Endothelial cell of hepatic sinusoid (primary cell): ENCODE measurements around the gene MDM1.

ENCODE experiments used
- in situ Hi-C: cut with HindIII; loops from 2 replicates; pipeline ENCODE4 v1.10.0; 2017; ENCODE audit warnings: low sequenced_read_pairs

Gene MDM1

DNA sequence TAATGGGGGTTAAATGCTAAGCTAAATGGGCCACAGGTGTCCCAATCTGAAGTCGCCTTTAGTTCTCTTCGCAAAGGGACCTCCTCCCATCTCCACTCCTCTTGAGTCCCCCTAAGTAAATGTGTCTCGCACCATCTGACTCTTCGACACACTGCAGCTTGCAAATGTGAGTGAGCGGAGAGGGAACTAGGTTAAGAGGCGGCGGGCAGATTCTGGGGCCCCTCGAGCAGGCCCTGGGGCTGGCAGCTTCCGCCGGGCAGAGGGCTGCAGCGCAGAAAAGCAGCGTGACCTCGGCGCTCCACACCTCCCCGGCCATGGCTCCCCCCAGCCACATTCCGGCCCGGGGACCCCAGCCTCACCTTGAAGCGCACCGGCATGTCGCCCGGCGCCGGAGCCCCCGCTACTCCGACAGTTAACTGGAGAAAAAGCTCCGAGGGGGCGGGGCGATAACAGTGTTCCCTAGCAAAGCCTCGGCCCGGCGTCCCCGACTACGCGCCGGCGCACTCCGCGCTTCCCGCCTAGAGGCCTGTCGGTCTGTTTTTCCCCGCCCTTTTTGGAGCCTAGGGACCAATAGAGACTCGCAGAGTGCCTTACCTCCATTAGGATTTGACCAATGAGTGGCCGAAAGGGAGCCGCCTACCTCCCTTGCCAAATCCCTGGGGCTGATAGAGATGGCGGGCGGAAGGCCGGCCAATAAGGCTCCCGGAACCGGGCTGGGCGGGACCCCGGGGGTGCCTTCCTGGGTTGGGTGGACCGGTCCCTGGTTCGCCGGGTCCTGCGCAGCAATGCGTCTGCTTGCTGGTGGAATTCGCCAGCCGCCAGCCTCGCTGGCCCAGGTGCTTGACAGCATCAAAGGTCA is at the start of gene MDM1:
Gene MDM1, minus strand, starts transcription at position 494 of the 859 bp plus-strand sequence. Its CDS starts 117 bp downstream, at position 377.
- in situ Hi-C loops, result no loop called here

GRCh38 chr12:68381476-68382219 is 49.5 kb upstream of the MDM1 start:
- in situ Hi-C loops, result no loop called here

DNA sequence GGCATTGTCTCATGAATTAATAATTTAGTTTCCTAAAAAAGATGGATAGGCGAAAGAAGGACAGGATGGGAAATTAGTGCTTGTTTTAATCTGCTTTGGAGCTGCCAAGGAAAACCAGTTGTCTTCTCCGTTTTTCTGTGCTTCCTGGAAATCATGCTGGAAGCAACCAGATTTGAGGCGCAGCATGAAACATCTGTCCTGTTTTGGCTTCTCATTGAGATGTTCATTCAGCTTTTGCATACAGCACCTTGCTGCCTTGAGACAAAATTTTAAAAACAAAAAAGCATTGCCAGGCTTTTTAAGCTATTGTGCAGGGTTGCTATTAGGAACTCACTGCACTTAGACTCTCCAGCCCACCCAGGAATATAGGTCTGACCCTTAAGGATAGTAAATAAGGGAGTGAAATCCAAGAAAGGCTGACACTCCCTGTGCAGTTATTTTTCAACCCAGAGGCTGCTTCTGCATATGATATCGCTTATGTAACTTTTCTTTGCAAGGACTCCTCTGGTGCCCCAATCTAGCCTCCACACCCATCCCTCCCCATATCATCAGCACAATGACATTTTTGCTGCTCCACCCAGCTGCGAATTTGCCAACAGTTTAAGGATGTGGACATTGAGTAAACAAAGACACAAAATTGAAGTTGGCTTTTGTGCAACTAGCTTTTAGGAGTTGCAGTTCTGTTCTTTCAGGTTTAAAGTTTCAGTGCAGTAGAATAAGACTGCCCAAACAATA is 46.9 kb upstream of the MDM1 start:
- in situ Hi-C loops, result loop anchor here (5.0 kb wide), 1 partner anchor 58 kb away; no protein-coding TSS in a partner anchor

- in situ Hi-C loops, result loop anchor here (5.0 kb wide), 1 partner anchor 59 kb away; no protein-coding TSS in a partner anchor
Observed at GRCh38 chr12:68377881-68378280, 45.7 kb upstream of the MDM1 start.

DNA sequence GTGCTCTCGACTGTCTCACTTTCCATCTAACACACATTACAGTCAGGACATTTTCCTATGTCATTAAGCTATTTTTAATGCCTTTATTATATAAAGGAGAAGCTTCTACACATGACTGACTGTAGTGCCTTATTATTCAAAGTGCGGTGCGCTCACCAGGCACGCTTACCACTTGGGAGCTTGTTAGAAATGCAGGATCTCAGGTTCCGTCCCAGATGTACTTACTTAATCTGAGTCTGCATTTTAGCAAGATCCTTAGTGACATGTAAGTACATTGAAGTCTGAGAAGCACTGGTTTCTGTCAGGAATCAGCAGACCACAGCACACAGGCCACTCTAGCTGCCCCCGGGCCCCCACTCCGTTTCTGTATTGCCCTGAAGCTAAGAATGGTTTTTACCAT is 44.7 kb upstream of the MDM1 start:
- in situ Hi-C loops, result loop anchor here (5.0 kb wide), 1 partner anchor 60 kb away; no protein-coding TSS in a partner anchor

DNA sequence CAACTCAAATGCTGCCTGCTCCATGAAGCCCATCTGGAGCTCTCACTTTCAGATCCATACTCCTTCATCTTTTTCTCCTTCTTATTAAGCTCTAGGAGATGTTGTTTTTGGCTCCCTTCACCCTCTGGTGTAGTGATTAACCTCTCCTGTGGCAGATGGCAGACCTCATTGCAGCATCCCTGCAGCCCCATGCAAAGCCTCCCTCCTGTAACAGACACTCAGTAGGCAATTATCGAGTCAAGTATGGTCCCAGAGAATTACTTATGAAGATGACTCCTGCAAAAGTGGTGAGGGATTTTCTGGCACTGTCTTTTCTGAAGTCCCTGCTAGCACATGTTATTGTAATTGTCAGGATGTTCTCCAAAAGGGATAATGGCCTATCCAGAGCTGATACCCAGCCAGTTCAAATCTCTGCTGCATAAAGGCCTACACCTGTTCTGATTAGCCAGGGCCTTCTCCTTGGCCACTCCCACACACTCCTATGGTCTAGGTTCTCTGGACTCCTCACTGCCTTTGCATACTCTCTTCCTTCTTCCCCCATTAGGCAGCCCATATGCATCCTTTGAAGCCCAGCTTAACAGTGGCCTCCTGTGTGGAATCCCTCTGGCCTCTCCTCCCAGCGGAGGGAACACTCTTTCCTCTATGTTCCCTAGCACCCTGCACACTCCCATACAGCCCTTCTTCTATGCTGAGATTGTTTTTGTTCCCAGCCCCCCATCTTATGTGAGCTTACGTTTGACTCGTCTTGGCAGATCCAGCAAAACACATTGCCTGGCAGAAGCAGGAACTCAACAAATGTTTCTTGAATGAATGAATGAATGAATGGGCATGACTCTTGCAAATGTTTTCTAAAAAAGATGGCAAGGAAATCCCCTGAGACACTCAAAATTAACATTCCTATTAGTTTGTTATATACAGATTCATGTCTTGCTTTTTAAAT is 43.9 kb upstream of the MDM1 start:
- in situ Hi-C loops, result loop anchor here (5.0 kb wide), 1 partner anchor 61 kb away; no protein-coding TSS in a partner anchor

- in situ Hi-C loops, result no loop called here
Observed at GRCh38 chr12:68374307-68374982, 42.3 kb upstream of the MDM1 start.

GRCh38 chr12:68370667-68371066 is 38.5 kb upstream of the MDM1 start:
- in situ Hi-C loops, result no loop called here

- in situ Hi-C loops, result no loop called here
Observed at GRCh38 chr12:68370006-68370590, 37.9 kb upstream of the MDM1 start.

DNA sequence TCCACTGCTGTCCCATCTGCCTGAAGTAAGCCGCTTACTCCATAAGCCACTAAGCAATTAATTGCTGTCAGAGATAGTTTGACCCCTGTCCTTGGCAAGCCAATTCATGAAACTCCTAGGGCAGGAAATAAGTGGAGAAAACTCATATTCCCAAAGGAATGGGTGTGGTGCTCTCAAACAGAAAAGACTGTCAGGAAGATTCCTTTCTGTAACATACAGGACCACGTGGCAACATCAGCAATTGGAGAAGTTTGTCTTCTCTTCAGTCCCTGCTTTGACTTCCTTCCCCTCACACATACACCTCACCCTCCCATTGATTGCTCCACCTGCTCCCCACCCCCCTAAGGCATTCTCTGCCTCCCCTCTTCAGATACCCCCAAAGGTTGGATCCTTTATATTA is 36.2 kb upstream of the MDM1 start:
- in situ Hi-C loops, result no loop called here

GRCh38 chr12:68367903-68368302 is 35.7 kb upstream of the MDM1 start:
- in situ Hi-C loops, result no loop called here

- in situ Hi-C loops, result no loop called here
Observed at GRCh38 chr12:68367116-68367515, 35.0 kb upstream of the MDM1 start.

DNA sequence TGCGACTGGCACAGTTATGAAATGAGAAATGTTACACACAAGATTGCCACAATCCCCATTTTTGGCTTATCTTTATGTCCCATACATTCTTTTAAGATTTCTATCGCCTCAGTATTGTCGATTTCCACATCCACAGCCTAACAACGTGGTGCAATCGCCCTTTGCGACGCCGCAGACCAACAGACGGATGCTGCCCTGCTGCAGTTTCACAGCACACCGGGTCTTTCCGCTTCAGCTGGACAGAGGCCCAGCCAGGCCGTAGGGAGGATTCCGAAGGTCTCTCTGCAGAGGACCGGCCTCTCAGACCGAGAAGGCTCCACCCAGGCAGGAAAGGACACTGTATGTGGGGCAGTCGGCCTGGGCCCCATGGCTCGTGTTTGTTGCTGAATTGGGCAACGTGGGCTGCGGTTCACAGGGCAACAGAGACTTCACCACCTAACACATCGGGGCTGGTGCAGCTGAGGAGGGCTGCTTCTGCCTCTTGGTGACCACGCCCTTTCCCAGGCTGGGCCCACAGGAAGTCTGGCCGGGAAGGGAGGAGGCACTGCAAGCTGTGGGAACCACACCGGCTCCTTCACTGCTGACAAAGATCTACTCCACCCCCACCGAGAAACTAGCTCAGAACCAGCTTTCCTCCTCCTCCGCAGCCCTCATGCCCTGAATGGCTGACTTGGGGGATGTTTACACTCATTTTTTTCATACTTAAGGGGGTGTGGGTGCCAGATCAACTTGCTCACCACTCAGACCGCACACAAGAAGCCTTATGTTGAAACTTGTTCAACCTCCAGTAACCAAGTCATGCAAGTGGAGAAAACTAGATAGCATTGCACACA is 32.9 kb upstream of the MDM1 start:
- in situ Hi-C loops, result no loop called here

- in situ Hi-C loops, result no loop called here
Observed at GRCh38 chr12:68364328-68364727, 32.2 kb upstream of the MDM1 start.

DNA sequence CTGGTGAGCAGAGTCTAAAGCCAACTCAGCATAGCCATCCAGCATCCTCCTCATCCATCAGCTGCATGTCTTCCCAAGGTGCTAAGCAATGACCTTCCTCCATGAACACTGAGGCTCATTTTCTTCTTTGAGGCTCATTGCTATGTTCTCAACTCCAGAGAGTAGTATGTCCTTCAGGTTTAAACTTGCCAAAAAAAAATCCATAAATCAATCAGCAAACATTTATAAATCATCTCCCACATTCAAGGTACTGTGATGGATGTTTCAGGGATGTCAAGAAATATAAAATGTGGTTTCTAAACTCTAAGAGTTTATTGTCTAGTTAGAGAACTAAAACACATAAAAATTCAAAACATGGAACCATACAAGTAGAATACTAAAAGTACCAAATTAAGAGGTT is 29.8 kb upstream of the MDM1 start:
- in situ Hi-C loops, result no loop called here

DNA sequence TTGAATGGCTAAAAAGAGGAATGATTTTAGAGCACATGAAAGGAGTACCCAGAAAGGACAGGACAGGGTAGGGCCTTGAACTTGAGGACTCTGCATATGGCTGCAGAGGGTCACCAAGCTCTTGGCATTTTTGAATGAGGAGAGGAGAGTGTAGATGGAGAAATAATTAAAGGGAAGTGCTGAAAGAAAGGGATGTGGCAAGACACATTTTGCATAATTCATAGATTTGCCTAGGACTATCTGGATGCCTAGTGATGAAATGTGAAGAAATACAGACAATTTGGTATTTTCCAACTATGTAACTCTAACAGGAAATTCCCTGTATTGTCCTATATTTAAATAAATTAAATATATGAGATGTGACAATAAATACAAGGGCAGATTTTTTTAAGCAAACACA is 27.5 kb upstream of the MDM1 start:
- in situ Hi-C loops, result no loop called here

GRCh38 chr12:68358532-68359485 is 26.6 kb upstream of the MDM1 start:
- in situ Hi-C loops, result no loop called here
